Measurements from ENCODE around the gene TEFM. TPM values are rescaled to one million over a fixed set of nuclear protein-coding genes. Genes with fewer than 3 reads are reported as not detected.
A peak's percentile ranks its signal among the peaks of the same experiment; 100 is the strongest.

The TEFM gene, protein sequence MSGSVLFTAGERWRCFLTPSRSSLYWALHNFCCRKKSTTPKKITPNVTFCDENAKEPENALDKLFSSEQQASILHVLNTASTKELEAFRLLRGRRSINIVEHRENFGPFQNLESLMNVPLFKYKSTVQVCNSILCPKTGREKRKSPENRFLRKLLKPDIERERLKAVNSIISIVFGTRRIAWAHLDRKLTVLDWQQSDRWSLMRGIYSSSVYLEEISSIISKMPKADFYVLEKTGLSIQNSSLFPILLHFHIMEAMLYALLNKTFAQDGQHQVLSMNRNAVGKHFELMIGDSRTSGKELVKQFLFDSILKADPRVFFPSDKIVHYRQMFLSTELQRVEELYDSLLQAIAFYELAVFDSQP
- total RNA-seq, result 4.7 and 6.7 TPM in 2 replicates

DNA sequence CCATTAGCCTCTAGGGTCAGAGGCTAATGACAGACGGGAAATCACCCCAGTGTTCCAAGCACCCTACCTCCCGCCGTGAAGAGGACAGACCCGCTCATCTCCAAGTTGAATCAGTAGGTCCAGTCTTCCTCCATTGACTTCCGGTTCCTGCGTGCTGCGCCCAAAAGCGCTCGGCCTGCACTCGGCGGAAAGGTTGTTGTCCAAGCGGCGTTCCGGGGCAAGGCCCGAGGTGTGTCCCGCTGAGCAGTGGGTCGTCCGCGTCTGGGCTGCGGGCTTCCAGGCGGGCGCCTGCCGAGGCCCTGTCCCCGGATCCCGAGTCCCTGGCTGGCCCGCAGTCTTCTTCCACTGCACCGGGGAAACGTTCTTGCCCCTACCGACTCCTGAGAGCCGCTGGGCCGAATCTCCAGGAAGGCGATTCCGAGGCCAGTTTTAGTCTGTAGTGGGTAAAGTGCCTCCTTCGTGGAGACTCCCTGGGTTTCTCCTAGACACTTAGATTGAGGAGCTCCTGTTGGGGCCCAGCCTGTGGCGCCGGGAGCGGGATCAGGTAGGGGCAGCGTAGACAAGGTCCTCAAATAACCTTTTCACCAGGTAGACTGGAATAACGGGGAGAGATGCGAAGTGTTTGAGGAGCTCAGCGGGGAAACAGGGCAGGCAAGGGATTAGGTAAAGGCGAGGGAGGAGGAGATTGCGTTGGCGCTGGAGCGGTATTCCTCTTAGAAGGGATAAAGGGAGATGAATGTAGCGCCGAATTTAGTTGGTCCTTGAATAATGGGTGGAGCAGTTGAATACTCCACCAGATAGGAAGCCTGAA is at the start of gene TEFM:
Gene TEFM, minus strand, starts transcription at position 138 of the 811 bp plus-strand sequence. Its CDS starts 40 bp downstream, at position 98.
- Histone ChIP-seq H3K4me3 (ENCODE audit: low read depth, low read length) (peak within 1 kb of the TSS; percentile 81), H3K36me3 (ENCODE audit: control insufficient read depth, insufficient read depth, low read length) (peaks cover 4% of the 10 kb centered on the region), H3K27me3 (ENCODE audit: control insufficient read depth, insufficient read depth, low read length) (no peaks in the 10 kb centered on the region)
- DNase-seq (ENCODE audit: low read depth) (peak; percentile 82), FAIRE-seq (peak; percentile 50)
- TF ChIP-seq, protein P1, sequence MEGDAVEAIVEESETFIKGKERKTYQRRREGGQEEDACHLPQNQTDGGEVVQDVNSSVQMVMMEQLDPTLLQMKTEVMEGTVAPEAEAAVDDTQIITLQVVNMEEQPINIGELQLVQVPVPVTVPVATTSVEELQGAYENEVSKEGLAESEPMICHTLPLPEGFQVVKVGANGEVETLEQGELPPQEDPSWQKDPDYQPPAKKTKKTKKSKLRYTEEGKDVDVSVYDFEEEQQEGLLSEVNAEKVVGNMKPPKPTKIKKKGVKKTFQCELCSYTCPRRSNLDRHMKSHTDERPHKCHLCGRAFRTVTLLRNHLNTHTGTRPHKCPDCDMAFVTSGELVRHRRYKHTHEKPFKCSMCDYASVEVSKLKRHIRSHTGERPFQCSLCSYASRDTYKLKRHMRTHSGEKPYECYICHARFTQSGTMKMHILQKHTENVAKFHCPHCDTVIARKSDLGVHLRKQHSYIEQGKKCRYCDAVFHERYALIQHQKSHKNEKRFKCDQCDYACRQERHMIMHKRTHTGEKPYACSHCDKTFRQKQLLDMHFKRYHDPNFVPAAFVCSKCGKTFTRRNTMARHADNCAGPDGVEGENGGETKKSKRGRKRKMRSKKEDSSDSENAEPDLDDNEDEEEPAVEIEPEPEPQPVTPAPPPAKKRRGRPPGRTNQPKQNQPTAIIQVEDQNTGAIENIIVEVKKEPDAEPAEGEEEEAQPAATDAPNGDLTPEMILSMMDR (IDR thresholded peaks at IDR 0.05; ENCODE audit: insufficient read depth, low read length, severe bottlenecking), result no peak

DNA sequence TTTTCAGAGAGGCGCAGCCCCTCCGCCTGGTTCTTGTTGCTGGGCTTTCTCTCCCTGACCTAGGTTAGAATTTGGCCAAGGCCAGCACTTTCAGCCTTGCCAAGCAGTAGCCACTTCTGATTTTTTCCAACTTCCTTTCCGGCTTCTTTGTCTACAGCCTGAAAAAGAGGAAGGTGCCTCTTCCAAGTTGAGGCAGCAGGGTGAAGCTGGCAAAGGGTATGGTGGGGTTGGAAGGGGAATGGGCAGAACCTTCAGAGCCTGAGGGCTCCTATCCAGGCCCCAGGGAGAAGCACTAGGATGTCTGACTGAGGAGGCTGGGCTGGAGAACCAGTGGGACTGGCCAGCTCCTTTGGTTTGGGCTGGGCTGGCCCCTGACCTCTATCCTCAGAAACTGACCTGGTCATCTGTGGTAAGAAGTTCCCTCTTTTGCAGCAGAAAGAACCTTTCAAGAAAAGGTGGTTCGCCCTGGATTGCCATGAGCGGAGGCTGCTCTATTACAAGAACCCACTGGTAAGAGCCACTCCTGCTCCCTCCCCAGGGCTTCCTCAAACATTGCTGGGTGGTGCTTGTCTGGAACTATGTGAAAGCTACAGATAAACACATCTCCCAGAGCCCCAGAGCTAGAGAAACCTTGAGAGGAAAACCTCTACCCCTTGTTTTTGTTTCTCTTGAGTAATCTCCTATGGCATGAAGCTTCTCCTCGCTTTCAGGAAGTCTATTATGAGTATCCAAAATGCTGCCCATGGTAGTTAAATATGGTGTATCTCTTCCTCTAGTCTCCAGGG is 48.2 kb upstream of the TEFM start:
- H3K4me3 ChIP-seq (ENCODE audit: low read depth, low read length), result no peak overlapping the region
- no peak for DNase-seq (ENCODE audit: low read depth)
- TF ChIP-seq, protein P1 (IDR thresholded peaks at IDR 0.05; ENCODE audit: insufficient read depth, low read length, severe bottlenecking), result no peak
- H3K27me3 ChIP-seq (ENCODE audit: control insufficient read depth, insufficient read depth, low read length), result no peaks in the 10 kb centered on the region
- H3K36me3 ChIP-seq (ENCODE audit: control insufficient read depth, insufficient read depth, low read length), result no peaks in the 10 kb centered on the region
- FAIRE-seq, result peak; percentile 47

DNA sequence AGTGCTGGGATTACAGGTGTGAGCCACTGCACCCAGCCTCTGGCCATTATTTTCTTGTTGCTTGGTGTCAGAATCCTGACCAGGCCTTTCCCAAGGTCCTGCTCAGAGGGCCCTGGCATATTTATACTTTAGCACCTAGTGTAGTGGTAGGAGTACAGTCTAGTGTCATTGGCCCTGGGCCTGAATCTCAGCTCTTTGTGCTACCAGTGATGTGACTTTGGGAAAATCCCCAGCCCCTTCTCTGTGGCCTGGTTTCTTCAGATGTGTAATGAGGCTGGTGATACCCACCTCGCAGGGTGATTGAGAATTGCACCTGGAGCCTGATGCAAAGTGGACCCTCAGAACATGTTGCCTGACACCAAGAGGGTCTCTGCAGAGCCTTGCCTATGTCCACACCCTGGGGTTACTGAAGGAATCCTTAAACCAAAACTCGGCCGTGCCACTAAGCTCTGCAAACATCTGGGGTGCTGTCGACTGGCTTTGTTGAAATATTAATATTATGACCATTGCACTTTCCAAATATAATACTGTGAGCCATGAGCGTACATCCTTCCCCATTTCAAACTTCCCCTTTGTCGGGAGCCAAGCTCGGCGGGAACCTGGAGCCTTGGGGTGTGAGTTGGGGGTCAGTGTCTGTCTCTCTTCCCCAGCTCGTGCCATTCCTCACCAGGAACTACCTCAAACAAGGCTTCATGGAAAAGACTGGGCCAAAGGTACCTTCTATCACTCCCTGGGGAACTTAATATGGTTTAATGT is 46.8 kb upstream of the TEFM start:
- no peak overlapping the region for H3K4me3 ChIP-seq (ENCODE audit: low read depth, low read length)
- H3K36me3 ChIP-seq (ENCODE audit: control insufficient read depth, insufficient read depth, low read length), result no peaks in the 10 kb centered on the region
- FAIRE-seq, result no peak
- no peaks in the 10 kb centered on the region for H3K27me3 ChIP-seq (ENCODE audit: control insufficient read depth, insufficient read depth, low read length)
- TF ChIP-seq, protein P1 (IDR thresholded peaks at IDR 0.05; ENCODE audit: insufficient read depth, low read length, severe bottlenecking), result no peak
- DNase-seq (ENCODE audit: low read depth), result no peak

DNA sequence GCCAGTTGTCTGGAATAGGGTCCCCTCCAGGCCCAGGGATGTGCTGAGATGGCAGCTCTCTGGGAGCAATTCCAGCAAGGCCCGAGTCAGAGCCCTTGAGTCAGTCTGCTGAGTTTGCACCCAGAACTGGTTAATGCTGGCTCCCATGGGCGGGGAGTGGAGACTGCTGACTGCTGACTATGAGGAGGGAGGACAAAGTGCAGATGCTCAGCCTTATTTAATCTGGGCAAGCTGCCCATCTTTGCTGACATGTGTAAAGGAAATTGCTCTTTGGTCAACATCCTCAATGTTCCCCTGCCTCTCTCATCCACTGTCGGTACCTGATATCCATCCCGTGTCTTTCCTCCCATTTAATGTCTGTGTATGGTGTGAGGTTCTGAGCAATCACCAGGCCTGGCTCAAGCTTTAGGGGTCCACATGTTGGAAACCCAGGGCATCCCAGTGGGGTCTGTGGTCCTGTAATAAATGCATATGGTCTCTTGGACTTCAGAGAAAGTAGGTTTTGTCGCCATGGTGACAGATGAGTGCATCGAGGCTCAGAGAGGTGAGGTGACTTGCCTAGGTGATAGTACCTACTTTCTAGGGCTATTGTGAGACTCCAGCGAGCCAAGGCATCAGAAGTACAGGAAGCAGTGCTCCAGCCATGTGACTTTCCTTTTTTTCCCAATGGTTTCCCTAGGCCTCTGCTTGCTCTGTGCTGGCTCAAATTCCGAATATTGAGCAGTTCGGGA is 44.8 kb upstream of the TEFM start:
- FAIRE-seq (peak; percentile 93), DNase-seq (ENCODE audit: low read depth) (peak; percentile 76)
- TF ChIP-seq, protein P1 (IDR thresholded peaks at IDR 0.05; ENCODE audit: insufficient read depth, low read length, severe bottlenecking), result no peak

DNA sequence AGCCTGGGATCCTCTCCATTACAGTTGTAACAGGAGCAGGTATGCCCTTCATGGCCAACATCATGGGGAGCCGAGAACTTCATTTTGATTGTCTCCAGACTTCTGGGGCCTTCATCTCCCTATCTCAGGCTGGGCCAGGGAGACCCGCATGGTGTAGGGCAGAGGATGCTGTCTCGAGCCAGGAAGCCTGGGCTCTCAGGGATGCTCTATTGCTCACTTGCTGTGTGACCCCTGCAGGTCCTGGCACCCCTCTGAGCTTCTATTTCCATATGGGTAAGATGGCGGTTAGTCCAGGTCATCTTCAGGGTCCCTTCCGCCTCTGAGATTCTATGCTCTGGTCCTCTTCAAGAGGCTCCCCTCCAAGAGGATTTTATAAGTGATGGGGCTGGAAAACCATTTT is 44.2 kb upstream of the TEFM start:
- Histone ChIP-seq H3K4me3 (ENCODE audit: low read depth, low read length) (no peak overlapping the region), H3K36me3 (ENCODE audit: control insufficient read depth, insufficient read depth, low read length) (peaks cover under 1% of the 10 kb centered on the region), H3K27me3 (ENCODE audit: control insufficient read depth, insufficient read depth, low read length) (no peaks in the 10 kb centered on the region)
- no peak for DNase-seq (ENCODE audit: low read depth)
- FAIRE-seq, result no peak
- TF ChIP-seq, protein P1 (IDR thresholded peaks at IDR 0.05; ENCODE audit: insufficient read depth, low read length, severe bottlenecking), result no peak

More for the DNA sequence above, 44.8 kb upstream of the TEFM start:
- H3K27me3 ChIP-seq (ENCODE audit: control insufficient read depth, insufficient read depth, low read length), result no peaks in the 10 kb centered on the region
- H3K36me3 ChIP-seq (ENCODE audit: control insufficient read depth, insufficient read depth, low read length), result no peaks in the 10 kb centered on the region
- no peak overlapping the region for H3K4me3 ChIP-seq (ENCODE audit: low read depth, low read length)
